Prostate gland (tissue), 2 donors: ENCODE data around the gene LPP. TPM values are rescaled to one million over a fixed set of nuclear protein-coding genes. Genes with fewer than 3 reads are reported as not detected.
"Not testable (repeated sequence)": the region's sequence is repeated elsewhere in the genome, so short reads cannot be mapped to it uniquely, and the experiment has no call there.

Experiments
- DNase-seq: peaks from one replicate; pipeline ENCODE4 v3.0.0-alpha.2; 2019; ENCODE audit warnings: low spot score
- H3K27ac ChIP-seq, 2 donors: fragments of 200-600 bp; sonication (generic); 2 replicates each; pipeline ENCODE4 v1.5.1; 2017 to 2019
- H3K27me3 ChIP-seq: fragments of 200-600 bp; sonication (generic); replicated peaks from 2 replicates; pipeline ENCODE4 v1.5.1; 2019; ENCODE audit not compliant: insufficient read depth
- H3K36me3 ChIP-seq, 2 donors: fragments of 200-600 bp; sonication (generic); 1 replicate in 1 of 2; 2 replicates in 1 of 2; pipeline versions ENCODE4 v1.5.1 to v1.8.1; 2017 to 2019
- H3K4me1 ChIP-seq: fragments of 200-600 bp; sonication (generic); replicated peaks from 2 replicates; pipeline ENCODE4 v1.5.1; 2019
- H3K4me3 ChIP-seq, 2 donors: fragments of 200-600 bp; sonication (generic); 2 replicates each; pipeline ENCODE4 v1.5.1; 2017 to 2019
- H3K9me3 ChIP-seq: fragments of 200-600 bp; sonication (generic); 2 replicates; pipeline ENCODE4 v1.5.1; 2017
- POLR2A ChIP-seq: fragments of 450-650 bp; IDR thresholded peaks from one replicate; pipeline ENCODE4 v1.6.1; 2016; ENCODE audit warnings: antibody characterized with exemption, mild to moderate bottlenecking
- POLR2AphosphoS5 ChIP-seq: sonication (generic); formaldehyde crosslinking; IDR thresholded peaks from one replicate; pipeline ENCODE4 v1.6.1; 2017; ENCODE audit warnings: antibody characterized with exemption
- WGBS: methylation state at CpG from one replicate; pipeline ENCODE4 v1.1.5; 2018; 5-methylcytosine and 5-hydroxymethylcytosine counted together
- intact Hi-C: fragments of 100-400 bp; cut with DNase I; formaldehyde crosslinking; loops from one replicate; pipeline ENCODE4 v1.14.2; 2022
- total RNA-seq, 2 donors: library from RNA; depleted of rRNA; stranded (reverse); fragments of >200 nt; gene quantifications; one replicate each; pipeline ENCODE4 v1.1.0, GENCODE V29; 2016
- TF ChIP-seq, protein P1 (sequence below), 4 experiments: fragments of 200-600 bp in 2 of 4; fragments of 450-650 bp in 2 of 4; sonication (generic) in 2 of 4; IDR thresholded peaks; 1 replicate in 3 of 4; 2 replicates in 1 of 4; pipeline ENCODE4 v1.5.1; 2016 to 2019; ENCODE audit warnings: antibody characterized with exemption in 4 of 4, mild to moderate bottlenecking in 2 of 4, moderate library complexity in 2 of 4

The LPP gene
- total RNA-seq, 2 donors from 2014 or later, result 219 to 248 TPM

DNA sequence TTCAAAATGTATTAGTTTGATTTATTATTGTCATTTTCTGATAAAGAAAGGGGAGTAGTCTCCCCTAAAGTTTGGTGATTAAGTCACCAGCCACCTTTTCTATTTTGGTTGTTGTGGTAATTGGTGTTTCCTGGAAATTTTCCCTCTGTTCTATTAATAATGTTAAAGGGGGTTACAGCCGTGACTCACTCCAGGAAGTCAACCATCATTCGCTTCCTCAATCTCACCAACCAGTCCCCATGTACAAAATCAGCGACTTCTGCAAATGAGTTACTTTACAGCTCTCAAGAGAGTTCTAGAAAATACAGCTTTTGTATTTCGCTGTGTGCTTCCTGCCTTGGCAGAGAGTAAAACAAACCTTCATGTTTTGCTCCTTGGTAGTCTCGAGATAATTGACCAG, 285.1 kb downstream of the LPP start:
- no peaks in the 10 kb centered on the region for H3K9me3 ChIP-seq
- intact Hi-C loops, result no loop called here
- H3K27ac ChIP-seq, result no peak overlapping the region
- no peaks in the 10 kb centered on the region for H3K4me1 ChIP-seq
- H3K36me3 ChIP-seq, result no peaks in the 10 kb centered on the region
- no peaks in the 10 kb centered on the region for H3K27me3 ChIP-seq
- DNase-seq, result no peak
- 76% methylated on average over 5 of the region's 5 CpGs for WGBS
- TF ChIP-seq POLR2AphosphoS5, result no peak
- no peak for TF ChIP-seq POLR2A
- no peak overlapping the region for H3K4me3 ChIP-seq

DNA sequence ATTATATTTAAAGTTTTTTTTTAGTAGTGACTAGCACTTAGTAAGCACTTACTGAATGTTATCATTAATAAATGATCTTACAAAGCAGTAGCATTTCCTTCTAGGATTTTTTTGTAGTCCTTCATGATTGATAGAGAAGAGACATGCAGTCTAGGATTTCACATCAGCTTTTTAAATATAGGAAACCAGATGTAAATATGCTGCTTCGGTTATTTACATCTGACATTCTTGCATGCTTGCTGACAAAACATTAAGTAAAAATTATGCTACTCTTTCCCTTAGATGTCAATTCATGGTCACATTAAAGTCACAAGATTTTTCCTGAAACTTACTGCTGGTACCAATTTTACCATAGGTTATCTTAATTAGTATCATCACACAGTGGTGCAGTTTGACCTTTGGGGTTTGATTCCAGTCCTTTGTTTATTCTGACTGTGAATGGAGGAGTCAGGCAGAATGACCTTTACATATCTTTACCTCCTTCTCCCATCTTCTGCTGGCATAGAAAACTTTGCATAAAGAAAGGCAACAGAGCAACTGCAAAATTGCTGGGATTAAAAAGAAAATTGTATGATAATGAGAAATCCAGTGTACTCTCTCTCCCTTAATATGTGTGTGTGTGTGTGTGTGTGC, 286.5 kb downstream of the LPP start:
- H3K4me3 ChIP-seq, result no peak overlapping the region
- no peaks in the 10 kb centered on the region for H3K9me3 ChIP-seq
- H3K36me3 ChIP-seq, result no peaks in the 10 kb centered on the region
- H3K4me1 ChIP-seq, result no peaks in the 10 kb centered on the region
- no peak overlapping the region for H3K27ac ChIP-seq
- no peak for DNase-seq
- intact Hi-C loops, result no loop called here
- no peaks in the 10 kb centered on the region for H3K27me3 ChIP-seq
- WGBS, result 78% methylated on average over 1 of the region's 1 CpG
- no peak for TF ChIP-seq POLR2A
- TF ChIP-seq POLR2AphosphoS5, result no peak
- TF ChIP-seq, protein P1, sequence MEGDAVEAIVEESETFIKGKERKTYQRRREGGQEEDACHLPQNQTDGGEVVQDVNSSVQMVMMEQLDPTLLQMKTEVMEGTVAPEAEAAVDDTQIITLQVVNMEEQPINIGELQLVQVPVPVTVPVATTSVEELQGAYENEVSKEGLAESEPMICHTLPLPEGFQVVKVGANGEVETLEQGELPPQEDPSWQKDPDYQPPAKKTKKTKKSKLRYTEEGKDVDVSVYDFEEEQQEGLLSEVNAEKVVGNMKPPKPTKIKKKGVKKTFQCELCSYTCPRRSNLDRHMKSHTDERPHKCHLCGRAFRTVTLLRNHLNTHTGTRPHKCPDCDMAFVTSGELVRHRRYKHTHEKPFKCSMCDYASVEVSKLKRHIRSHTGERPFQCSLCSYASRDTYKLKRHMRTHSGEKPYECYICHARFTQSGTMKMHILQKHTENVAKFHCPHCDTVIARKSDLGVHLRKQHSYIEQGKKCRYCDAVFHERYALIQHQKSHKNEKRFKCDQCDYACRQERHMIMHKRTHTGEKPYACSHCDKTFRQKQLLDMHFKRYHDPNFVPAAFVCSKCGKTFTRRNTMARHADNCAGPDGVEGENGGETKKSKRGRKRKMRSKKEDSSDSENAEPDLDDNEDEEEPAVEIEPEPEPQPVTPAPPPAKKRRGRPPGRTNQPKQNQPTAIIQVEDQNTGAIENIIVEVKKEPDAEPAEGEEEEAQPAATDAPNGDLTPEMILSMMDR (IDR thresholded peaks at IDR 0.05), result no peak

DNA sequence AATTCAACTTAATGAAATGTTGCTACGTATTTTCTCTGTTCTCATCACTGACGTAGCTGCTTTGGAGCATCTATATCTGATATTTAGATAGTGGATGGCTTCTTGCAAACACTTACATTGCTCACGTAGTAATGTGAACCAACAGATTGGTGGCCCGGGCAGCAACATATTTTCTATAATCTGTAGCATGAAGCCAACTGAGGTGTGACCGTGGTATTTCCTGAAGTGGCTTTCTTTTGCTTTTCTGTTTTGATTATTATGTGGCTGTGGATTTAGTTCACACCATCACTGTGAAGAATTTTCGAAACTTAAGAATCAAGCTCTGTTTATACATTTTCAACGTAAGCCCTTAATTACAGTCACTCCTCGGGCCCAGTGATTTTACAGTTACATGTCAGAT, 288.5 kb downstream of the LPP start:
- H3K27me3 ChIP-seq, result no peaks in the 10 kb centered on the region
- 93% methylated on average over 8 of the region's 8 CpGs for WGBS
- no peak overlapping the region for H3K27ac ChIP-seq
- no peaks in the 10 kb centered on the region for H3K36me3 ChIP-seq
- no peak overlapping the region for H3K4me3 ChIP-seq
- no peaks in the 10 kb centered on the region for H3K9me3 ChIP-seq
- intact Hi-C loops, result no loop called here
- no peak for DNase-seq
- no peaks in the 10 kb centered on the region for H3K4me1 ChIP-seq
- TF ChIP-seq, protein P1 (IDR thresholded peaks at IDR 0.05), result no peak
- TF ChIP-seq POLR2AphosphoS5 (no peak), POLR2A (no peak)

DNA sequence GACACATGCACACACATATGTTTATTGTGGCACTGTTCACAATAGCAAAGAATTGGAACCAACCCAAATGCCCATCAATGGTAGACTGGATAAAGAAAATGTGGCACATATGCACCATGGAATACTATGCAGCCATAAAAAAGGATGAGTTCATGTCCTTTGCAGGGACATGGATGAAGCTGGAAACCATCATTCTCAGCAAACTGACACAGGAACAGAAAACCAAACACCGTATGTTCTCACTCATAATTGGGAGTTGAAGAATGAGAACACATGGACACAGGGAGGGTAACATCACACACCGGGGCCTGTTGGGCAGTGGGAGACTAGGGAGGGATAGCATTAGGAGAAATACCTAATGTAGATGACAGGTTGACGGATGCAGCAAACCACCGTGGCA, 291.2 kb downstream of the LPP start:
- not testable (repeated sequence) for H3K36me3 ChIP-seq, H3K4me3 ChIP-seq
- 100% methylated on average over 4 of the region's 4 CpGs for WGBS

DNA sequence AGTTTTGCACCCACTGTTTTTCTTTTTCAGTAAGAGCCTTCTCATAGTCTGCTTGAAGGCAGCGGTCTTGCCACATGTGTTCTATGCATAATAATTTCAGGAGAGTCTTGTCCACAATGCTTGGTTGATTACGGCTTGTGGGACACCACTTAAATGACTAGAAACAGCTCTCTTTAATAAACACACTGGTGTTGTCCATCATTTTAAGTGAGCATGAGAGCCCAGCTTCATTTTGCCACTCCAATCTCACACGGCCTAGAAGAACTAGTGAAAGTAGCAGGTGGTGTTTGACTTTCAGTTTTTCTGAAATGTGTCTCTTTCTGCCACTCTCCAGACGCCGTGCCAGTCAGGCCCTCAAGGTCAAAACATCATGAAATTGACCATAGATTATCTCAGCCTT, 292.1 kb downstream of the LPP start:
- H3K4me1 ChIP-seq, result no peaks in the 10 kb centered on the region
- DNase-seq, result no peak
- H3K9me3 ChIP-seq, result no peaks in the 10 kb centered on the region
- TF ChIP-seq POLR2A (no peak), POLR2AphosphoS5 (no peak)
- TF ChIP-seq, protein P1 (IDR thresholded peaks at IDR 0.05), result no peak
- H3K36me3 ChIP-seq, result no peaks in the 10 kb centered on the region
- intact Hi-C loops, result no loop called here
- H3K4me3 ChIP-seq, result no peak overlapping the region
- no peak overlapping the region for H3K27ac ChIP-seq
- H3K27me3 ChIP-seq, result no peaks in the 10 kb centered on the region
- 95% methylated on average over 5 of the region's 5 CpGs for WGBS

More for the DNA sequence above, 291.2 kb downstream of the LPP start:
- H3K27me3 ChIP-seq, H3K27ac ChIP-seq, DNase-seq, H3K4me1 ChIP-seq, intact Hi-C loops, H3K9me3 ChIP-seq: not testable (repeated sequence)

DNA sequence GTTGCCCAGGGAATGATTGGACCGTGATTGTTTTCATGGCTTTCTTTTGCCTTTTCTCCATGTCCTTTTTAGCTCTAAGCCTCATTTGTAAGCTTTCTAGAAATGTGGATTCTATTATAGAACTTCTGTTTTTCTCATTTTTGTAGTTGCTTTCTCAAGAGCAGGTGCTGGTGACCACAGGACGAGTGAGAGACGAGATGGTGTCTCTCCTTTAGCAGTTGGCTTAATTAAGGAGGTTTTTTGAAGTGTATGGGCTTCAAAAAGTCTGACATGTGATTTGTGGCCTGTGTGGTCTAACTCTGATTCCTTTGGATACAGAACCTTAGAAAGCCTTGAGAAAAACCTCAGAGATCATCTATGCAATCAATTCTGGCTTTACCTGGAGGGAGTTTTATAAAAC, 292.8 kb downstream of the LPP start:
- Histone ChIP-seq H3K4me3 (no peak overlapping the region), H3K36me3 (no peaks in the 10 kb centered on the region), H3K27ac (no peak overlapping the region), H3K4me1 (no peaks in the 10 kb centered on the region), H3K27me3 (no peaks in the 10 kb centered on the region), H3K9me3 (no peaks in the 10 kb centered on the region)
- WGBS, result 95% methylated on average over 3 of the region's 3 CpGs
- intact Hi-C loops, result no loop called here
- DNase-seq, result no peak
- TF ChIP-seq POLR2AphosphoS5 (no peak), POLR2A (no peak)
- TF ChIP-seq, protein P1 (IDR thresholded peaks at IDR 0.05), result no peak
